ENCODE data around the gene BCL11A. TPM values are rescaled to one million over a fixed set of nuclear protein-coding genes. Genes with fewer than 3 reads are reported as not detected.

The BCL11A gene
- 43.0 TPM for total RNA-seq

GRCh38 chr2:60553495-60554073 lies at the start of gene BCL11A:
TSS of gene BCL11A (minus strand) at chr2:60553654. CDS start at chr2:60553270, 384 bp downstream.
- ATAC-seq, result peak; percentile 48

GRCh38 chr2:60602828-60603532 lies 49.5 kb upstream of the BCL11A start:
- ATAC-seq, result no peak

GRCh38 chr2:60602388-60602787 lies 48.9 kb upstream of the BCL11A start:
- no peak for ATAC-seq

GRCh38 chr2:60598271-60598670 lies 44.8 kb upstream of the BCL11A start:
- no peak for ATAC-seq

- ATAC-seq, result no peak
Measured at GRCh38 chr2:60597346-60597745, 43.9 kb upstream of the BCL11A start.

GRCh38 chr2:60596411-60596810 lies 43.0 kb upstream of the BCL11A start:
- no peak for ATAC-seq

- ATAC-seq, result no peak
Measured at GRCh38 chr2:60595953-60596352, 42.5 kb upstream of the BCL11A start.

- no peak for ATAC-seq
Measured at GRCh38 chr2:60589104-60589503, 35.6 kb upstream of the BCL11A start.

- peak; percentile 58 for ATAC-seq
Measured at GRCh38 chr2:60586081-60586480, 32.6 kb upstream of the BCL11A start.

GRCh38 chr2:60585276-60585675 lies 31.8 kb upstream of the BCL11A start:
- ATAC-seq, result no peak

GRCh38 chr2:60583604-60584003 lies 30.1 kb upstream of the BCL11A start:
- ATAC-seq, result no peak

GRCh38 chr2:60581433-60582282 lies 28.2 kb upstream of the BCL11A start:
- peak; percentile 96 for ATAC-seq

- ATAC-seq, result no peak
Measured at GRCh38 chr2:60577682-60578283, 24.3 kb upstream of the BCL11A start.

GRCh38 chr2:60573251-60573650 lies 19.8 kb upstream of the BCL11A start:
- no peak for ATAC-seq

GRCh38 chr2:60570251-60570650 lies 16.8 kb upstream of the BCL11A start:
- peak; percentile 61 for ATAC-seq

GRCh38 chr2:60569680-60570111 lies 16.2 kb upstream of the BCL11A start:
- no peak for ATAC-seq

- ATAC-seq, result no peak
Measured at GRCh38 chr2:60567919-60568768, 14.7 kb upstream of the BCL11A start.

GRCh38 chr2:60567096-60567495 lies 13.6 kb upstream of the BCL11A start:
- ATAC-seq, result no peak

- no peak for ATAC-seq
Measured at GRCh38 chr2:60565472-60565871, 12.0 kb upstream of the BCL11A start.

GRCh38 chr2:60560734-60561644 lies 7.5 kb upstream of the BCL11A start:
- ATAC-seq, result peak; percentile 76

- no peak for ATAC-seq
Measured at GRCh38 chr2:60559880-60560279, 6.4 kb upstream of the BCL11A start.

All from esophagus mucosa (tissue), 1 donor.